Hindlimb muscle (tissue), 1 donor: ENCODE data around the gene SYF2. TPM values are rescaled to one million over a fixed set of nuclear protein-coding genes. Genes with fewer than 3 reads are reported as not detected.
"Not testable (repeated sequence)": the region's sequence is repeated elsewhere in the genome, so short reads cannot be mapped to it uniquely, and the experiment has no call there.

Experiments used
- DNase-seq: peaks from one replicate; pipeline ENCODE4 v3.0.0-alpha.2; 2013
- polyA plus RNA-seq: library from polyadenylated mRNA; unstranded; fragments of 120-200 nt; gene quantifications from one replicate; pipeline ENCODE4 v1.2.1, GENCODE V29; 2013; ENCODE audit not compliant: insufficient read length

The SYF2 gene
- polyA plus RNA-seq = 54.1 TPM

DNA sequence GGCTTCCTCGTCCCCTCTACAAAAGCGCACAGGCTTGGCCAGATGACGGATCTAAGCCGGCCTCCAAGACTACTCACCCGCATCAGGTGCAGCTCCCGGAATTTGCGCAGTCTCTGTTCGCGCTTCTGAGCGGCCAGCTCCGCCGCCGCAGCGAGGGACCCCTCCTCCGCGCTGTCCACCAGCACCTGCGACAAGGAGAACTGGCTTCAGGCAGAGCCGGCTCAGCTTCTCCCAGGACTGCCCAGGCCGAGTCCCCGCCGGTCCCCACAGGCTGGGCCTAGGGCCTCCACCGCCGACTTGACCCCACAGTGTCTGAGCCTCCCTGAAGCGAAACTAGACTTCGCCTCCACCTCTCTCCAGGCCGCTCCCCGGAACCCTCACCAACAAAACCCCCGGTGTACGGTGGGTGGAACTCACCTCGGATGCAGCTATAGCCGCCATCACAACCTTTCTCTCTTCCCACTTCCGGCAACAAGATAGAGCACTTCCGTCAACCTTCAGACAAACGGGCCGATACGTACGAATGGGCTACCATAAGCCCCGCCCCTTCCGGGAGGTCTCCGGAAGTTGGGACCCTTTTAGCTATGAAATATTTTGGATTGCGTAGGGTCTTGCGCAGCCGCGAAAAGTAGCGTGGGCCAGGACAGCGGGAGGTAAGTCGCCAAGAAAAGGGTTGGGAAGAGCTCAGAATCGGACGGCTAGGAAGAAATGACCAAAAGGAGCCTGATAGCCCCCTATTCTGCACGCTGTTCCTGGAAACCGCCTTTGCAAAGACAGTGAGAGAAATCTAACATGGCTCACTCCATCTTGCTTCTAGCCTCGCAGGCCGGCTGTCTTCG, at the start of gene SYF2:
Gene SYF2, minus strand, starts transcription at position 476 of the 839 bp plus-strand sequence. Its CDS starts 35 bp downstream, at position 441.
- peak; percentile 96 for DNase-seq

DNA sequence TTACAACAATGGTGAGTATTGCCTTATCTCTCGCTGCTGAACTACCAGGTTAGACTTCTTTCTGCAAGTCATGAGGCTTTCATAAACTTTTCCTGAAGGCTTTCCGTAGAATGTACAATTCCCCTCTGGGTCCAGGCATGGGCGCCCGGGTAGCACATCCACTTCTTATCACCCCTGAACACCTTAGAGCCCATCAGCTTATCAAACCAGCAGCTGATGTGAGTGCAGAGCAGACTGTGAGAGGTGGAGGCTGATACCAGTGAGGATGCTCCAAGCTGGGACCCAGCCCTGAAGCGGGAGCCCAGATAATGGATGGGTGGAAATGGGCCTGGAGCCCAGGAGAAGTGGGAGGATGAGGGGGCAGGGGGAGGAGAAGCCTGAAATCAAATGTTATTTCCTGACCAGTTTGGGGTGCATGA, 47.4 kb upstream of the SYF2 start:
- DNase-seq = not testable (repeated sequence)

DNA sequence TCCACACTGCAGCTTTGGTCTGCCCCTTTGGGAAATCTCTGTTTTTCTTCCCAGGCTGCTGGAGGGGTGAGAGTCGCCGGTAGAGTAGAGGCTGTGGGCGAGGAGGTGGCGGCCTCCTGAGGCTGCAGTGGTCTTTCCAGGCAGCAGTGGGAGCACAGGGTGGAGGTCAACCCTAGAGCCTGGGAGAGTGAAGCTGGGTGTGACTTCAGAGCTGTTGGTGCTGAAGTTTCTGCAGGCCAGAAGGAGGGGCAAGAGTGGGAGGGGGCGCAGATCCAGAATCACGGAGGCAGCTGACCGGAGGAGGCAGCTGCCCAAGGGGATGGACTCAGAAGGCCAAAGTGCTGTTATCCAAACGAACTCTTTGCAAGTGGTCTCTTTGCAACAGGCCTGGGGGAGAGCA, 46.5 kb upstream of the SYF2 start:
- DNase-seq = not testable (repeated sequence)

DNA sequence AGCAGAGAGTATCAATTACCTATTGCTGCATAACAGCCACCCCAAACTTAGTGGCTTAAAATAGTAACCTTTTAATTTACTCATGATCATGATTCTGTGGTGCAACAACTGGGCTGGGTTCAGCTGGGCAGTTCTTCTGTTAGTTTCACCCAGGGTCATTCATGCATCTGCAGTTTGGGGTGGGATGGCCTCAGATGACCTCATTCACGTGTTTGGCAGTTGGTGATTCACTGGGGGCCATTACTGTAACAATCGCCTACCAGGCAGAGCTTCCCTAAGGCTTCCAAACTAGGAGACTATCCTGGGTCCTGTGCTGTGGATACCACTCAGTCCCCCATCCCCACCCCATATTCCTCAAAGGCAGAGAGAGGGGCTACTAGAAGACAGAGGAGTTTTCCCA, 46.1 kb upstream of the SYF2 start:
- DNase-seq = not testable (repeated sequence)

DNA sequence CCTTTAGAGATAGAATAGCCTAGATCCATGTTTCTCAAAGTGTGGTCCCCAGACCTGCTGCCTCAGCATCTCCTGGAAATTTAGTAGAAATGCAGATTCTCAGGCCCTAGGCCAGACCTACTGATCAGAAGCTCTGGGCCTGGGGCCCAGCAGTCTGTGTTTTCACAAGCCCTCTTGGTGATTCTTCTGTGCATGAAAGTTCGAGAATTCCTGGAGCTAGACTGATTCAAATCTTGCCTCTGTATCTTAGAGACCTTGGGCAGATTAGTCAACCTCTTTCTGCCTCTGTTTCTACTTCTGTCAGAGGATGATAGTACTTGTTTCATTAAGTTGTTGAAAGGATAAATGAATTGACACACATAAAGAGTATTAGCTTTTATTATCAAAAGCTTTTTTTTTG, 45.0 kb upstream of the SYF2 start:
- not testable (repeated sequence) for DNase-seq

DNA sequence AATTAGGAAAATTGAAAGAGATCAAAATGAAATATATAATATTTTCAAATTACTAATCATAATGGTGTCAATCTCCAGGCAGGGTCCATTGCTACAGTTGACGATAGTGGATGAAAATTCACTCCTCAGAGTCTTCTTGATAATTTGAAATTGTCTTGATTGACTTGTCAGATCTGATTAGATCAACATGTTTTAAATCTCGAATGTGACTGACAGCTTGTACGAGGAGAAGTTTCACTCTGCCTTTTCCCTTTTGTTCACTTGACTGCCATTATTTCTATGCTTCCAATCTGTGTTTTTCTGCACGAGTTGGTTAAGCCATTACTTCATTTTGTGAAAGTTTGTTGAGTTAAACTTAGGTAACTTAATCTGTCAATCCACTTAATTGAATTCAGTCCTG, 43.3 kb upstream of the SYF2 start:
- DNase-seq = not testable (repeated sequence)

DNA sequence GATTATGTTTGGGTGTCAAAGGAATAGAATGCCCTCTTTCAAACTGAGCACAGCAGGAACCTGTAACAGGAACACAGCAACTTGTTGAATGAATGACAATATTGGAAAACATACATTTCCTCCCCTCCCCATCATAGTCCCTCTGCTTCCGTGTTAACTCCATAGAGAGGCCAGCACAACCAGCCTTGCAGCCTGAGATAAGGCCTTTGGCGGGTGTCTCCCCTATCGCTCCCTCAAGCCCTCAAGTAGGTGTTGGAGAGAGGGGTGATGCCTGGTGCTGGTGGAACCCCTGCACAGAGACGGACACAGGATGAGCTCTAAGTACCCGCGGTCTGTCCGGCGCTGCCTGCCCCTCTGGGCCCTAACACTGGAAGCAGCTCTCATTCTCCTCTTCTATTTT, 39.9 kb upstream of the SYF2 start, which contains the start of gene RHD:
Gene RHD, plus strand, starts transcription at position 272 of the 400 bp plus-strand sequence. Its CDS starts 39 bp downstream, at position 311.
- not testable (repeated sequence) for DNase-seq

DNA sequence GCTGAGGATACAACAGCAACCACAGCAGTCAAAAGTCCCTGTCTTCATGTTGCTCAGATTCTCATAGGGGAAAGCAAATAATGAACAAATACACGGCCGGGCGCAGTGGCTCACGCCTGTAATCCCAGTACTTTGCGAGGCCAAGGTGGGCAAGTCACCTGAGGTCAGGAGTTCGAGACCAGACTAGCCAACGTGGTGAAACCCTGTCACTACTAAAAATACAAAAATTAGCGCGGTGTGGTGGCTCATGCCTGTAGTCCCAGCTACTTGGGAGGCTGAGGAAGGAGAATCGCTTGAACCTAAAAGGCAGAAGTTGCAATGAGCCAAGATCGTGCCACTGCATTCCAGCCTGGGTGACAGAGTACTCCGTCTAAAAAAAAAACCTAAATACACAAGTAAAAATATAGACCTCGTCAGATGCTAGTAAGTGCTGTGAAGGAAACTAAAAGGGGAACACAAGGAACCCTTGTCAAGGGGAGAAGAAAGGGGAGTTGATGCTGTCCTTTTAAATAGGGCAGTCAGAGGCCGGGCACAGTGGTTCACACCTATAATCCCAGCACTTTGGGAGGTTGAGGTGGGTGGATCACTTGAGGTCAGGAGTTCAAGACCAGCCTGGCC, 36.0 kb upstream of the SYF2 start:
- DNase-seq = not testable (repeated sequence)

DNA sequence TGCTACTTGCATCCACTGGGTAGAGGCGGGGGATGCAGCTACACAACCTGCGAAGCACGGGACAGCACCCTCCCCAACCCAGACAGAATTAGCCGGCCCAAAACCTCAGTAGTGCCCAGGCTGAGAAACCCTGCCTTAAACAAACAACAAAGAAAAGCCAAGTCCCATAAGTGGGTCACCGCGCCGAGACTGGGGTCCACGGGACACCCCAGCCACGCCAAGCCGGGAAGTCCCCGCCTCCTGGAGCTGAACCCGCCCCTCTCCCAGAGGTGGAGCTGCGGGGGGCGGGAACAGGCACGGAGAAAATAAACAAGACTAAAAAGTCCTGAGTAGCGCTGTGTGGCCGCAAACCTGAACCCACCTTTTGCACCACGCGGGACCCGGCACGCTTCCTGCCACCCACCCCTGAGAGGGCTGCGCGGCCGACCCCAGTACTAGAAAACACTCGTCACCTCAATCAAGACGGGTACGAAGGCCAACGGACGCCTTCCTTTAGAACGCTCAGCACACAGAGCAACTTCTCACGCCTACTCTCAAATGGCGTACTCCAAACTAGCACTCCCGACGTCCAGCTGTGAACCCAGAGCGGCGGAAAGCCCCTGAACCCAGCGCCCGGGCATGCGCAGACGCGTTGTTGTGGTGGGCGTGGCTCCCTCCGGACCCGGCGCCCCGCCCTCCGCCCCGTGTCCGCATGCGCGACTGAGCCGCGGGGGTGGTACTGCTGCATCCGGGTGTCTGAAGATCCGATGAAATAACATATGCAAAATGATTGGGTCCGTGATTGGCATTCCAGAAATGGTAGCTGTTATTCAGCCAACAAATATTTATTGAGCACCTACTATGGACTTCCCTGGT, 35.2 kb upstream of the SYF2 start:
- DNase-seq = not testable (repeated sequence)

DNA sequence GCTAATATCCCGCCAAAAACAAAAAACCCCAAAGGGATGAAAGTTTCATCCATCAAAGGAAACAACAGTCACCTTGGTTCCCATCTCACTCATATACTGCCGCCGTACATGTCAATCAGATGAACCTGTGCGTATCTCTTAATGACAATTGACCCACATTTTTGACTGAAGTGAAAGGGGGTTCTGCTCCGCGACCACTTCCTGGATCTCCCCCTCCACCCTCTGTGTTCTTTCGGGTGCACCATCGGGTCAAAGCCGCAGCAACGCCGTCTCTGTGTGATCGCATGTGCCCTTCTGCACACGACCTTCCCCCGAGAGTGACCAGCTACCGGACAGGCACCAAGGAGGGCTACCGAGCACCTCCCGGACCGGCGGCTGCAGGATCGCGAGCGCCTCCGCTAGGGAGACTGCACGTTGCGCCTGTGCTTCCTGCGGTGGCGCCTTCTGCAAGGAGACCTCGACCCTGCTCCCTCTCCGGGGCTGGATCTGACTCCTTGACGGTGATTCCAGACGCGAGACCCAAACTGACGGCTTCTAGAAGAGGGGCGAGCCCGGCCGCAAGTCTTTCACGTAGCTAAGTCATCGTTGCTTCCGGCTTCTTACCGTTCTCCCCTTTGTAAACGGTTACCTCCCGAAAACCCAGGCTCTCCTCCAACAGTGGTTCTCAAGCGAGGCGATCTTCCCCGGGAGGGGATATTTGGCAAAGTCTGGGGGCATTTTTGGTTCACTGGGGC, 34.4 kb upstream of the SYF2 start:
- not testable (repeated sequence) for DNase-seq

DNA sequence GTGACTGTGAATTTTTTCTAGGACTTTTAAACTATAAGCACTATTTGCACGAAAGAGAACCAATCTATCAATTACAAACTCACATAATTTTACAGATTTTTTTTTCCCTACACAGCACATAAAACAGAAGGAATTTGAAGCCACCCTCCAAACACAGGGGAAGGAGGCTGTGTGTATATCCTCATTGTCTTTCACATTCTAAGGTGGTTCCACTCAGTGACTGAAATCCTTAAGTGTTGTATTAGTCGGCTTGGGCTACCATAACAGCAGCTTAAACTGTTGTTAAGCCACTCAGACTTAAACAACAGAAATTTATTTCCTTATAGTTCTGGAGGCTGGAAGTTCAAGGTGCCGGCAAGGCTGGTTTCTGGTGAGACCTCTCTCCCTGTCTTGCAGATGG, 28.0 kb upstream of the SYF2 start:
- not testable (repeated sequence) for DNase-seq

DNA sequence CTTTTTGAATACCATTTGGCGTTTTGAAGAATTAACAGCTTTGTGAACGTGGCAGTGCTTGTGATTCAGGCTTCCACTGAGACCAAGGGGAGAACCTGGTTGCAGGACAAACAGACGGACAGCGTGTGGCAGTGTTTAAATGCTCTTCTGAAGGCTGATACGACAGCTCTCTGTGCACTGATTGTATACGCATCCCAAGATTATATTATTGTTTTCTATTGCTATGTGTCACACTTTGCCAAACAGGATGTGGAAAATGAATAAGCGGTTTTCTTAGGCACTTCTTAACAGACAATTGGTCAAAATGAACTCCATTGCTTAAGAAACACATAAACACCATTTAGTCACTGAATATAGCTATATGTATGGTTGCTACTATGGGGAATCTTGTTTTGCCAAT, 27.5 kb upstream of the SYF2 start:
- not testable (repeated sequence) for DNase-seq

DNA sequence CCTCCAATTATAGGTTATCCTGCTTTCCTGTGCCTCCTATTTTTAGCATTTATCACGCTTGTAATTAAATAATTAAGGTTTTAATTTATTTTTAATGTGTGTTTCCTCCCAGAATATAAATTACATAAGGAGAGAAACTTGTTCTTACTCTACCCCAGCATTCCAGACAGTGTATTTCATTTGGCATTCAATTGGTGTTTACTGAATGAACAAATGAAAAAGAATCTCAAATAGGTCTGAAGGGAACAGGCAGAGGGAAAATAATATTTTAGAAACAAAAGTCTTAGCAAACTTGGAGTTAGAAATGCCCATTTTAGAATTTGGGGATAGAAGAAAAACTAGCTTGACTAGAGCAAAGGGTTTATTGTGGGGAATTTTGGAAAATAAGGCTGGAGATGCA, 24.9 kb upstream of the SYF2 start:
- no peak for DNase-seq

DNA sequence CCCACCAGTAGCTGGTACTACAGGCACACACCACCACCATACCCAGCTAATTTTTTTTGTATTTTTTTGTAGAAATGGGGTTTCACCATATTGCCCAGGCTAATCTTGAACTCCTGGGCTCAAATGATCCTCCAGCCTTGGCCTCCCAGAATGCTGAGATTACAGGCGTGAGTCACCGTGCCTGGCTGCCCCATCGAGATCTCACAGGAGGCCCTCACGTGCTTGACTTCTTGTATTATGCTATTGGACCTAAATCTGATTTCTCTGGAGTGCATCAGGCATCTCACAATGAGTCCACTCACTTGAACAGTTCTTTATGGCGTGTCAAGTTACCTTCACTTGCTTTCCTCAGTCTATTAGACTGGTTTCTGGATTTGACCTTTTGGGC, 24.3 kb upstream of the SYF2 start:
- no peak for DNase-seq

DNA sequence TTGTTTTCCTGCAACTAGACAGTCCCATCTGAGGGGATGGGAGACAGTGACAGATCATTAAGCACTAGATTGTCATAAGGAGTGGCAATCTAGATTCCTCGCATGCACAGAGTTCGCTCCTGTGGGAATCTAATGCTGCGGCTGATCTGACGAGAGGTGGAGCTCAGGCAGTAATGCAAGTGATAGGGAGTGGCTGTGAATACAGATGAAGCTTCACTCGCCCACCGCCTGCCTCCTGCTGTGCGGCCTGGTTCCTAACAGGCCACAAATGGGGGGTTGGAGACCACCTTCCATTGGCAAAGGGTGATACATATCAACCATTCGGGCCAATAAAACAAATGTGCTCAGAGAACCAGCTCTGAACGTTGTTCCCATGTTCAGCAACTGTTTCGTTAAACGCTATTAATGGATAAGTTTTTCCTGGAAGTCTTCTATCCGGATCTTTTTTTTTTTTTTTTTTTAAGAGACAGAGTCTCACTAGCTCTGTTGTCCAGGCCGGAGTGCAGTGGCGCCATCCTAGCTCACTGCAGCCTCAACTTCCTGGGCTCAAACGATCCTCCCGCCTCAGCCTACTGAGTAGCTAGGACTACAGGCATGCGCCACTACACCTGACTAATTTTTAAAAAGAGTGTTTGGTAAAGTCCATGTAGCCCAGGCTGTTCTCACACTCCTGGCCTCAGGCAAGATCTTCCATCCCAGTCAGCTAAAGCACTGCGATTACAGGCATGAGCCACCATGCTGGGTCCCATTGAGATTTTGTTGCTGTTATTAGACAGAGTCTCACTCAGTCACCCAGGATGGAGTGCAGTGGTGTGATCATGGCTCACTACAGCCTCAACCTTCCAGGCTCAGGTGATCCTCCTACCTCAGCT, 23.6 kb upstream of the SYF2 start:
- no peak for DNase-seq

DNA sequence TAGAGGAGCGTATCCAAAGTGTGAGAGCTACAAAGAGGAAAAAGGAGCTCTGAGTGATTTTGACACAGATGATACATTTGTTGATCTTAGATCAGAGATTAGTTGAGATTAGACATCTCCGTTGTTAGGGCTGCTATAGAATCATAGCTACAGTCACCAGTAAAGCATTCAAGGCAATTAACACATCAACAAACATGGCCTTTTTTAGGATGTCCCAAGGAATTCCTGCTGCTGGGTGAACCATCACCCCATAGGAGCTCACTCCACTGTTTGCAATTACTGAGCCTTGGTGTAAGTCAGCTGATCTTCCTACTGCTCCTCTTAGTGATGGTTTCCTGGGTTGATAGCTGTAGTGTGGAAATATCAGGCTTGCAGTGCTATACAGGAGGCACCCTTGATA, 21.6 kb upstream of the SYF2 start:
- no peak for DNase-seq

DNA sequence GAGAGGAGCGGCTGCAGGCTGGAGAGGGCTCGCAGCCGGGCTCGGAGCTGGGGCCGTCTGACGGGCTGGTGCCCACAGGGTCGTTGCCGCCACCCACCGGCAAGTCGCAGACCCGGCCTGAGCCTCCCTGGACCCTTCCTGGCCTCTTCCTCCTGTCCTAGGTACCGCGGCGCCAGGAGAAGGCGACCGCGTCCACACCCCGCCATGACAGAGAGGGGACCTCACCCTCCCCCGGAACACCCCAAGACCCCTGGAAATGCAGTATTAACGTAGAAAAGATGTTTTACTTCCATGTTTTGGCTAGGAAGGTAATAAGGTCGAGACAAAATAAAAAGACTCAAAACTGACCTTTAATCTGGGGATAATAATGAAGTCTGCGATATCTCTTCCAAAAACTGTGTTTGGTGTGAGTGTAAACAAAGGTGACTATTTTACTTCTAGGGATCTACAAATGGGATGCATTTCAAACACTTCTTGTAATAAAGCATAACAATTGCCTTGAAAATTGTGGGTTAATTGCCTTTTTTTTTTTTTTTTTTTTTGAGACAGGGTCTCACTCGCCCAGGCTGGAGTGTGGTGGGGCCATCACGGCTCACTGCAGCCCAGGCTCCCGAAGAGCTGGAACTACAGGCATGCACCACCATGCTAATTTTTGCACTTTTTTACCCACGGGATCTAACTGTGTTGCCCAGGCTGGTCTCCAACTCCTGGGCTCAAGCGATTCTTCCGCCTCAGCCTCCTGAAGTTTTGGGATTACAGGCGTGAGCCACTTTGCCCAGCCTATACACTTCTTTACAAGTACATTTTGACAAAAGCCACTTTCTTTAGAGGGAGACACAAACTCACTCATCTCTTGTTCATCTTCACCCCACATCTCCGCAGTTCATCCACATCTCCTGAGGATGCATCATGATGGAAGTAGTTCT, 15.8 kb upstream of the SYF2 start:
- DNase-seq = no peak

DNA sequence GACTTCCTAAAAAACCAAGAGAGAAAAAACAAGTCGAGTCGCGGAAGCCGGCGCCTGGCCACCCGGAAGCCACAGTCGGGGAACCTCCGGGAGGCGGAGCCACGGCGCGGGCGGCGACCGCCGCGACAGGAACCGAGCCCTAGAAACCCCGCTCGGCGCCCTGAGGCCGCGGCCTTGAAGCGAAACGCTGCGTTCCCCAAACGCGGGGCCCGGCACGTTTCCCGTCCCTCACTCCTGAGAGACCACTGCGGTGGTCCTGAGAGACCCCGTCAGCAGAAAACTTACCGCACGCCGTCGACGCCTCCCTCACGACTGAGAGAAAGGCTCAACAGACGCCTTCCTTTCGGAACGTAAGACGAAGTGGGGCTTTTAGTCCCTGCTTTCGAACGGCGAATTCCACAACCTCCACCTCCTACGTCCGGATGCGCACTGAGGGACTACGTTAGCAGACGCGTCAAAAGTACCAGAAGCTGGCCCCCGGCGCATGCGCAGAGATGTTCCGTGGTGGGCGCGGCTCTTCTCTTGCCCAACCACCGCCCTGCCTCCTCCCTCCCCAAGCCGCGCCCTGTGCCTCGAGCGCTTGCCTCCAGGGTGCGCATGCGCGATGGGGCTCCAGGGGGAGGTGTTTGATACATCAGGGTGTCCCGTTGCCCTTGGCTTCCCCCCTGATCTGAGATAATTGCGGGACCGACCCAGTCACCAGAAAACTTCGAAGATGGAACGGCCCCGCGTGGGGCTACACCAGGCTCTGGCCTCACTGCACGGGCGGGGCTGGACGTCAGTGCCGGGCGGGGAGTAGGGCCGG, 14.9 kb upstream of the SYF2 start, which contains the start of gene RSRP1:
Gene RSRP1, minus strand, starts transcription at position 431 of the 805 bp plus-strand sequence. CDS start 491 bp downstream, outside the sequence.
- peak; percentile 99 for DNase-seq

DNA sequence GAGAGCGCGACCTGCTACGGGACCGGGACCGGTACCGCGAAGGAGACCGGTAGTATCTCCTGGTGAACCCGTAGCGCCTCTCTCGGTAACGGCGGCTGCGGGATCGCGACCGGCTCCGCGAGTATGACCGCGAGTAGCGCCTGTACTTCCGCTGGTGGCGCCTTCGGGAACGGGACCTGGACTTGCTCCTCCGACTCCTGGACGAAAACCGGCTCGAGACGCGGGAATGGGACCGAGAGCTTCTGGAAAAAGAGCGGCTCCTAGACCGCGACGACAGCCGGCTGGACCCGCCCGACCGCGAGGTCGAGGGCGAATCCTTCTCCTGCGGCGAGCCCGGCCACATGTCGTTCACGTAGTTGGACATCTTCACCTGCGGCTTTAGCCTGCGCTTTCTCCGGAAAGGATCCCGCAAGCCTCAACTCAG, 14.3 kb upstream of the SYF2 start:
- peak; percentile 26 for DNase-seq
